ENCODE measurements around the gene VSTM4.

DNA sequence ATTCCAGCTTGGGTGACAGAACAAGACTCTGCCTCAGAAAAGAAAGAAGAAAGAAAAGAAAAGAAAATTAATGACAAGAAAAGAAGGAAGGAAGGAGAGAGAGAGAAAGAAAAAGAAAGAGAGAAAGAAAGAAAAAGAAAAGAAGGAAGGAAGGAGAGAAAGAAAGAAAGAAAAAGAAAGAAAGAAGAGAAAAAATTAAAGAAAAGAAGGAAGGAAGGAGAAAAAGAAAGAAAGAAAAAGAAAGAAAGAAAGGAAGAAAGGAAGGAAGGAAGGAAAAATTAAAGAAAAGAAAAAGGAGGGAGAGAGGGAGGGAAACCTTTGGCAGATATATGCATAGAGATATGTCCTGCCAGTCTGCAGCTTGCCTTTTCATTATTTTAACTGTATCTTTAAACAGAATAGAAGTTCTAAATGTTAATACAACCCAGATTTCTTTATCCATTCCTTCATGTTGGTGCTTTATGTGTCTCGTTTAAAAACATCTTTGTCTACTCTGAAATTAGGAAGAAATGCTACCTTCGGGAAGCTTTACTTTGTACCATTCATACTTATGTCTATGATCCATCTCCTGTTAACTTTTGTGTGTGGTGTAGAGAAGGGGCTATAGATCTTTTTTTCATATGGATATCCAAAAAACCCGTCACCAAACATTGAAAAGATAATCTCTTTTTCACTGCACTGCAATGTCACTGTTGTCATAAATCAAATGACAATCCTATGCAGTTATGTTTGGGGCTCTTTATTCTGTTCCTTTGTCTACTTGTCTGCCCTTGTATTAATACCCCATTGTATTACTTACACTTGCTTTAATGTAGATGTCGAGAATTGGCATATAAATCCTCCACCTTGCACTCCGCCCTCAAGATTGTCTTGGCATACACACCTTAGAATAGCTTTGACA, 70.8 kb downstream of the VSTM4 start:
- TF ChIP-seq, protein P1, sequence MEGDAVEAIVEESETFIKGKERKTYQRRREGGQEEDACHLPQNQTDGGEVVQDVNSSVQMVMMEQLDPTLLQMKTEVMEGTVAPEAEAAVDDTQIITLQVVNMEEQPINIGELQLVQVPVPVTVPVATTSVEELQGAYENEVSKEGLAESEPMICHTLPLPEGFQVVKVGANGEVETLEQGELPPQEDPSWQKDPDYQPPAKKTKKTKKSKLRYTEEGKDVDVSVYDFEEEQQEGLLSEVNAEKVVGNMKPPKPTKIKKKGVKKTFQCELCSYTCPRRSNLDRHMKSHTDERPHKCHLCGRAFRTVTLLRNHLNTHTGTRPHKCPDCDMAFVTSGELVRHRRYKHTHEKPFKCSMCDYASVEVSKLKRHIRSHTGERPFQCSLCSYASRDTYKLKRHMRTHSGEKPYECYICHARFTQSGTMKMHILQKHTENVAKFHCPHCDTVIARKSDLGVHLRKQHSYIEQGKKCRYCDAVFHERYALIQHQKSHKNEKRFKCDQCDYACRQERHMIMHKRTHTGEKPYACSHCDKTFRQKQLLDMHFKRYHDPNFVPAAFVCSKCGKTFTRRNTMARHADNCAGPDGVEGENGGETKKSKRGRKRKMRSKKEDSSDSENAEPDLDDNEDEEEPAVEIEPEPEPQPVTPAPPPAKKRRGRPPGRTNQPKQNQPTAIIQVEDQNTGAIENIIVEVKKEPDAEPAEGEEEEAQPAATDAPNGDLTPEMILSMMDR (IDR thresholded peaks at IDR 0.05) = no peak
- TF ChIP-seq, protein P2, sequence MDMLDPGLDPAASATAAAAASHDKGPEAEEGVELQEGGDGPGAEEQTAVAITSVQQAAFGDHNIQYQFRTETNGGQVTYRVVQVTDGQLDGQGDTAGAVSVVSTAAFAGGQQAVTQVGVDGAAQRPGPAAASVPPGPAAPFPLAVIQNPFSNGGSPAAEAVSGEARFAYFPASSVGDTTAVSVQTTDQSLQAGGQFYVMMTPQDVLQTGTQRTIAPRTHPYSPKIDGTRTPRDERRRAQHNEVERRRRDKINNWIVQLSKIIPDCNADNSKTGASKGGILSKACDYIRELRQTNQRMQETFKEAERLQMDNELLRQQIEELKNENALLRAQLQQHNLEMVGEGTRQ (CRISPR knock-in tag; IDR thresholded peaks at IDR 0.05) = no peak
- TF ChIP-seq OVOL2 (CRISPR knock-in tag; IDR thresholded peaks at IDR 0.05; ENCODE audit: borderline replicate concordance) (no peak), ZNF416 (CRISPR knock-in tag; IDR thresholded peaks at IDR 0.05) (no peak), ZSCAN18 (CRISPR knock-in tag; IDR thresholded peaks at IDR 0.05) (no peak), ATF1 (CRISPR knock-in tag; IDR thresholded peaks at IDR 0.05) (no peak), AFF4 (CRISPR knock-in tag; IDR thresholded peaks at IDR 0.05; ENCODE audit: borderline replicate concordance) (no peak), FOXK1 (CRISPR knock-in tag; IDR thresholded peaks at IDR 0.05) (no peak), NFYB (CRISPR knock-in tag; conservative IDR thresholded peaks at IDR 0.05; ENCODE audit: low read depth) (no peak), FOXJ3 (CRISPR knock-in tag; IDR thresholded peaks at IDR 0.05; ENCODE audit: borderline replicate concordance) (no peak)
- TF ChIP-seq, protein P3, sequence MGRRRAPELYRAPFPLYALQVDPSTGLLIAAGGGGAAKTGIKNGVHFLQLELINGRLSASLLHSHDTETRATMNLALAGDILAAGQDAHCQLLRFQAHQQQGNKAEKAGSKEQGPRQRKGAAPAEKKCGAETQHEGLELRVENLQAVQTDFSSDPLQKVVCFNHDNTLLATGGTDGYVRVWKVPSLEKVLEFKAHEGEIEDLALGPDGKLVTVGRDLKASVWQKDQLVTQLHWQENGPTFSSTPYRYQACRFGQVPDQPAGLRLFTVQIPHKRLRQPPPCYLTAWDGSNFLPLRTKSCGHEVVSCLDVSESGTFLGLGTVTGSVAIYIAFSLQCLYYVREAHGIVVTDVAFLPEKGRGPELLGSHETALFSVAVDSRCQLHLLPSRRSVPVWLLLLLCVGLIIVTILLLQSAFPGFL (CRISPR knock-in tag; IDR thresholded peaks at IDR 0.05; ENCODE audit: borderline replicate concordance) = no peak
- TF ChIP-seq, protein P4, sequence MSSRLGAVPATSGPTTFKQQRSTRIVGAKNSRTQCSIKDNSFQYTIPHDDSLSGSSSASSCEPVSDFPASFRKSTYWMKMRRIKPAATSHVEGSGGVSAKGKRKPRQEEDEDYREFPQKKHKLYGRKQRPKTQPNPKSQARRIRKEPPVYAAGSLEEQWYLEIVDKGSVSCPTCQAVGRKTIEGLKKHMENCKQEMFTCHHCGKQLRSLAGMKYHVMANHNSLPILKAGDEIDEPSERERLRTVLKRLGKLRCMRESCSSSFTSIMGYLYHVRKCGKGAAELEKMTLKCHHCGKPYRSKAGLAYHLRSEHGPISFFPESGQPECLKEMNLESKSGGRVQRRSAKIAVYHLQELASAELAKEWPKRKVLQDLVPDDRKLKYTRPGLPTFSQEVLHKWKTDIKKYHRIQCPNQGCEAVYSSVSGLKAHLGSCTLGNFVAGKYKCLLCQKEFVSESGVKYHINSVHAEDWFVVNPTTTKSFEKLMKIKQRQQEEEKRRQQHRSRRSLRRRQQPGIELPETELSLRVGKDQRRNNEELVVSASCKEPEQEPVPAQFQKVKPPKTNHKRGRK (CRISPR knock-in tag; IDR thresholded peaks at IDR 0.05; ENCODE audit: borderline replicate concordance) = no peak; the same call in 1 of the 2 replicates

All from WTC11 (cell line).